Mesodermal cell (in vitro differentiated cells): ENCODE results near the gene TADA2B. TPM values are rescaled to one million over a fixed set of nuclear protein-coding genes. Genes with fewer than 3 reads are reported as not detected.

ENCODE experiments used
- H3K27ac ChIP-seq: 2 replicates; pipeline ENCODE4 v1.7.0; 2013; ENCODE audit warnings: mild to moderate bottlenecking, low read depth, low read length, moderate library complexity; ENCODE audit not compliant: severe bottlenecking
- H3K36me3 ChIP-seq: 2 replicates; pipeline ENCODE4 v1.7.1; 2013; ENCODE audit warnings: mild to moderate bottlenecking, low read length, moderate library complexity; ENCODE audit not compliant: control insufficient read depth, insufficient read depth
- H3K4me1 ChIP-seq: one replicate; pipeline ENCODE4 v1.7.1; 2013; ENCODE audit warnings: mild to moderate bottlenecking, low read length; ENCODE audit not compliant: insufficient read depth, control insufficient read depth, poor library complexity, severe bottlenecking
- H3K4me3 ChIP-seq: 2 replicates; pipeline ENCODE4 v1.7.0; 2013; ENCODE audit warnings: low read length, control low read depth, mild to moderate bottlenecking; ENCODE audit not compliant: insufficient read depth, poor library complexity, severe bottlenecking; ENCODE audit errors: extremely low read depth
- H3K9me3 ChIP-seq: 2 replicates; pipeline ENCODE4 v1.7.1; 2013; ENCODE audit warnings: mild to moderate bottlenecking, low read length, moderate library complexity; ENCODE audit not compliant: control insufficient read depth
- WGBS, 2 experiments: methylation state at CpG; one replicate each; pipeline ENCODE4 v1.1.5; 2013; ENCODE audit warnings: missing lambda C conversion rate in 2 of 2; ENCODE audit not compliant: insufficient coverage in 2 of 2; 5-methylcytosine and 5-hydroxymethylcytosine counted together
- polyA plus RNA-seq, 2 experiments: library from polyadenylated mRNA; stranded (reverse); fragments of 50-300 nt; gene quantifications; one replicate each; pipeline ENCODE4 v1.2.3, GENCODE V29; 2013

The TADA2B gene, protein sequence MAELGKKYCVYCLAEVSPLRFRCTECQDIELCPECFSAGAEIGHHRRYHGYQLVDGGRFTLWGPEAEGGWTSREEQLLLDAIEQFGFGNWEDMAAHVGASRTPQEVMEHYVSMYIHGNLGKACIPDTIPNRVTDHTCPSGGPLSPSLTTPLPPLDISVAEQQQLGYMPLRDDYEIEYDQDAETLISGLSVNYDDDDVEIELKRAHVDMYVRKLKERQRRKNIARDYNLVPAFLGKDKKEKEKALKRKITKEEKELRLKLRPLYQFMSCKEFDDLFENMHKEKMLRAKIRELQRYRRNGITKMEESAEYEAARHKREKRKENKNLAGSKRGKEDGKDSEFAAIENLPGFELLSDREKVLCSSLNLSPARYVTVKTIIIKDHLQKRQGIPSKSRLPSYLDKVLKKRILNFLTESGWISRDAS
- polyA plus RNA-seq (2013, experiment 1 of 2), result 11.6 TPM
- 11.5 TPM for polyA plus RNA-seq (2013, experiment 2 of 2)

DNA sequence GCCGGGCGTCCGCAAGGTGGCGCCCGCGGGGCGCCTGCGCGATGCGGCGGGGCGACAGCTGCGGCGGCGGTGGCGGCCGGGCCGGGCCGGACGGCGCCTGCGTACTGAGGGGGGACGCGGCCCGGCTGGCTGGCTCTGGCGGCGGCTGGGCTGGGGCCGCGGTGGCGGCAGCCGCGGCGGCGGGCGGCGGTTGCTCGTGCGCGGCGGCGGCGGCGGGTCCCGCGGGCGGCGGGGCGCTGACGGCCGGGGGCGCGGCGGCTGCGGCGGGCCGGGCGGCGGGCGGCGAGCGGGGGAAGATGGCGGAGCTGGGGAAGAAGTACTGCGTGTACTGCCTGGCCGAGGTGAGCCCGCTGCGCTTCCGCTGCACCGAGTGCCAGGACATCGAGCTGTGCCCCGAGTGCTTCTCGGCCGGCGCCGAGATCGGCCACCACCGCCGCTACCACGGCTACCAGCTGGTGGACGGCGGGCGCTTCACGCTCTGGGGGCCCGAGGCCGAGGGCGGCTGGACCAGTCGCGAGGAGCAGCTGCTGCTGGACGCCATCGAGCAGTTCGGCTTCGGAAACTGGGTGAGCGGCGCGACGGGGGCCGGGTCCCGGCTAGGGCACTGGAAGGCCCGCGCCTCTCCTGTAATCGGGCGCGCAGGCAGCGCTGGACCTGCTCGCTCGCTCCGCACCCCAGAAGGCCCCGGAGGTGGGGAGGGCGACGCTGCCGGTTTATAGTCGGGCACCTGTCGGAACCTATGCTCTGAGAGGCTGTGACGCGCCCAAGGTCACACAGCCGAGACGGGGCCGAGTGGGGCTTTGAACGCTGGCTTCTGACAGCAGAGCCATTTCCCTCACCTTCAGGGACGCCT, at the start of gene TADA2B:
Gene TADA2B, plus strand, starts transcription at position 89 of the 853 bp plus-strand sequence. Its CDS starts 208 bp downstream, at position 297.
- Histone ChIP-seq H3K4me1 (peaks cover 18% of the 10 kb centered on the region), H3K36me3 (peaks cover 18% of the 10 kb centered on the region), H3K9me3 (no peaks in the 10 kb centered on the region), H3K4me3 (peak within 1 kb of the TSS; percentile 75), H3K27ac (peak within 1 kb of the TSS; percentile 91)
- 0 to 1% methylated on average over 64 to 101 of the region's 119 CpGs for WGBS, 2 experiments

DNA sequence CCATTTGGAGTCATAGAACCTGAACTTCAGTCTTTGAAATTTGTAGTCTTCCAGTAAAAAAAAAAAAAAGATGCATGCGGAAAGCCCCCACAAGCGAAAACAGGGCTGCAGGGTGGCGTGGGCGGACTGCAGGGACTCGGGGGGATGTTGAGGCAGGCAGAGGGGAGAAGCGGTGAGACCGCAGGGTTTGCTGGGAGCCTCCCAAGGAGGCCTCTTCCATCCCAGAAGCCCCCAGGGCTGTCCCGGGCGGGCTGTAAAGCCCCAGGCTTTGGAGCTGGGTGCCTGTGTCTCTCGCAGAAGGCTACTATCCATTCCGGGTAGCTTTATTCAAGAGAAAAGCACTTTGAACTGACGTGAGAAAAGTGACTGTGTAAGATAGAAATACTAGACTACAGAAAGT, 46.7 kb upstream of the TADA2B start:
- Histone ChIP-seq H3K4me3 (no peak overlapping the region), H3K27ac (no peak overlapping the region), H3K4me1 (no peaks in the 10 kb centered on the region), H3K36me3 (peaks cover 83% of the 10 kb centered on the region), H3K9me3 (no peaks in the 10 kb centered on the region)
- 90 to 100% methylated on average over 9 to 10 of the region's 12 CpGs for WGBS, 2 experiments

DNA sequence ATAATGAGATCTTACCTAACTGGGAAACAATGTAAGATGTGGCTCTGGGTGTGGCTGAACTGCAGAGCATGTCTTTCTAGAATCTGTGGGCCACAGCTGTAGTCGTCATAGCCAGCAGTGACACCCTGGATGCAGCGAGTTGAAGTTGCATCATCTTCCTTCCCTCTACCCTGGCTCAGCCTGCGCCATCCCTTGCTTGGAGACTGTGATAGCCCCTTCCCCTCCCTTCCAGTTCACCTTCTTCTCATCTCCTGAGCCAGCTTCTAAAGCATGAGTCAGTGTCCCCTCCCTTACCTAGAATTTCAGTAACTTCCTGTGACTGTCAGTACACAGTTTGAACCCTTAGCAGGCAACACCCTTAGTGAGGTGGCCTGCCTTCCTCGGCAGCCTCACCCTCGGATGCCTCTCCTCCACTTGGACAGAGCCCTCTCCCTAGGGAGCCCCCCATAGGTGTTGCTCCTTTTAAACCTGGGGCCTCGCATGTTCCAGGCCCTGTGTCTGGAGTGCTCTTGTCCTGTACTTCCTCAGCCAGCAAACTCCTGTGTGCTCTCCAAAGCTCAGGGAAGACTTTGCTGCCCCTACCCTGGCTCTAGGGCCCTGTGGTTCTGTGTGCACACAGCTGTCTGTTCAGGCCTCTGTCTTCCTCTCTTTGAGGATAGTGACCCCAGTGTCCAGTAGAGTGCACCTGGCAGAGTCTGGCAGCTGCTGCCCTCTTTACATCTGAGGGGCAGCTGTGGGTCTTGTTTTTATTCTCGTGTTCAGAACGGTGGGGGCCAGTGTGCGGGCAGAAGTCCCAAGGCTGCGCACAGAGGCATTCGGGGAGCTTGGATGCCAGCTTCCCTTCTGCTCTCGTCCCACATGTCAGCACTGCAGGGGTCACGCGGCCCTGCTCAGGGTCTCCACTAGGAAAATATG, 43.7 kb upstream of the TADA2B start:
- Histone ChIP-seq H3K4me1 (no peaks in the 10 kb centered on the region), H3K36me3 (peaks cover 94% of the 10 kb centered on the region), H3K9me3 (no peaks in the 10 kb centered on the region), H3K4me3 (no peak overlapping the region), H3K27ac (no peak overlapping the region)
- 96 to 97% methylated on average over 14 of the region's 14 CpGs for whole genome bisulfite sequencing, 2 experiments

DNA sequence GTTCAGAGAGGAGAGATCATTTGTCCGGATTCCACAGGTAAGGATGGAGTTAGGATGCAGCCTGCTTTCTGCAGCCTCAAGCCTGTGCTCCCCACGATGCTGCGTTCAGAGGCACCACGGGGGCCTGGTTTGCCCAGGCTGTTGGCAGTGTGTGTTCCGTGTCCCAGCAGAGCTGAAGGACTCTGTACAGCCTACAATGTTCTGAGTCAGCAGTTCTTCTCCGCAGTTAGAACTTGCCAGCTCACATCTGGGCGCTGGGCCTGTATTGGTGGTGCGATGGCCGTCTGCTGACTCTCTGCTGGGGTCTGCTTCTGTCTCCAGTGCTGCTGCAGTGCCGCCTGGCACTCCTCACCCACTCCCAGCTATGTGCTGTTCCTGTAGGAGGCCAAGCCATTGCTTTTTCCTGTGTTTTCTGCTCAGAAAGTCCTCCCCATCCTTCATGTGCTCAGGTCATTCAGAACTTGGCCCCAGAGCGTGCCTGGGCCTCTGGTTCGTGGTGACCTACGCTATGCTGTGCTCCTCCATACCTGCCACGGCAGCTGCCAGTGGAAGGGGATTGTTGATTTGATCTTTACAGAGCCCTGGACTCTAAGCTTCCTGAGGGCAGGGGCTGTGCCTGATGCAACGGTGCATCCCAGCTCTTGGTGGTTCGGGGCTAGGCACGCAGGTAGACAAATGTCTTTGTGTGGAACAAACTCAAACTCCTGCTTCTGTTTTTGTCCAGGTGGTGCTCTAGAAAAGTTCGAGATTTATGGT, 42.6 kb upstream of the TADA2B start:
- Histone ChIP-seq H3K36me3 (peaks cover 91% of the 10 kb centered on the region), H3K4me1 (no peaks in the 10 kb centered on the region), H3K27ac (no peak overlapping the region), H3K9me3 (no peaks in the 10 kb centered on the region), H3K4me3 (no peak overlapping the region)
- WGBS, 2 experiments, result 97 to 99% methylated on average over 18 of the region's 18 CpGs

DNA sequence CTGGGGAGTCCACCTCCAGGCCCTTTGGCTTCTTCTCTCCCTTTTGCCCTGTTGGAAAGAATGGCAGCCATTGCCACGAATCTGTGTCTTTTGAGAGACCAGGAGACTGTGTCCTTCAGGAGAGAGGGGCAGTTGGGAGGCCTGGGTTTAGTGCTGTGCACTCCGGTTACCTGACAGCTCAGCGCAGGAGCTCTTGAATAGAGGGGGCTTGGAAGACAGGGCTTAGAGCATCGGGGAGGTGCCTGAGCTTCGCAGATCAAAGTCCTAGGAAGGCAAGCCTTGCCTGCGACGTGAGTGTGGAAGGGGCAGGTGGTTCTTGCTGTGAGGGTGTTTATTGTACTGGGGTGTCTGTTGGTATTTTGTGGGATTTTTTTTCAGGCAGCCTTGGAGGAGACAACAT, 41.9 kb upstream of the TADA2B start:
- Histone ChIP-seq H3K27ac (no peak overlapping the region), H3K4me3 (no peak overlapping the region), H3K4me1 (no peaks in the 10 kb centered on the region), H3K9me3 (no peaks in the 10 kb centered on the region), H3K36me3 (peaks cover 92% of the 10 kb centered on the region)
- 93 to 99% methylated on average over 4 to 7 of the region's 7 CpGs for WGBS, 2 experiments

DNA sequence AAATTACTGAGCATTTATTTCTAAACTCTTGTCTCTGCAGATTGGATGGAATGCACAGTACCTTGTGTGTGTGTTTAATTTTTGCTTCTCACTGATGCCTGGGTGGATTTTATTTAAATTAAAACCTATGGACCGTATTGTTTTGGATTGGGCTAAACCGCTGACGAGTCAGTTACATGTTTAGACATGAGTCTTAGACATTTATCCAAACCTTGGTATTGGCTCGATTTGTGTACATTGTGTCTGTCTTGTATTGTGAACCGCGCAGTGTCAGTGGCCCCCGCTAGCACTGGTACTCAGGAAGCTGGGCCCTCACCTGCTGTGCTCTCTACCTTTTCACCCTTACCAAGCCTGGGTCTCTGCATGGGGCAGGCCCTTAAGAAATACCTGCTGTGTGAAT, 40.8 kb upstream of the TADA2B start:
- H3K4me1 ChIP-seq, result no peaks in the 10 kb centered on the region
- no peaks in the 10 kb centered on the region for H3K9me3 ChIP-seq
- H3K4me3 ChIP-seq, result no peak overlapping the region
- WGBS, 2 experiments, result 90 to 97% methylated on average over 5 to 7 of the region's 7 CpGs
- H3K36me3 ChIP-seq, result peaks cover 92% of the 10 kb centered on the region
- no peak overlapping the region for H3K27ac ChIP-seq

DNA sequence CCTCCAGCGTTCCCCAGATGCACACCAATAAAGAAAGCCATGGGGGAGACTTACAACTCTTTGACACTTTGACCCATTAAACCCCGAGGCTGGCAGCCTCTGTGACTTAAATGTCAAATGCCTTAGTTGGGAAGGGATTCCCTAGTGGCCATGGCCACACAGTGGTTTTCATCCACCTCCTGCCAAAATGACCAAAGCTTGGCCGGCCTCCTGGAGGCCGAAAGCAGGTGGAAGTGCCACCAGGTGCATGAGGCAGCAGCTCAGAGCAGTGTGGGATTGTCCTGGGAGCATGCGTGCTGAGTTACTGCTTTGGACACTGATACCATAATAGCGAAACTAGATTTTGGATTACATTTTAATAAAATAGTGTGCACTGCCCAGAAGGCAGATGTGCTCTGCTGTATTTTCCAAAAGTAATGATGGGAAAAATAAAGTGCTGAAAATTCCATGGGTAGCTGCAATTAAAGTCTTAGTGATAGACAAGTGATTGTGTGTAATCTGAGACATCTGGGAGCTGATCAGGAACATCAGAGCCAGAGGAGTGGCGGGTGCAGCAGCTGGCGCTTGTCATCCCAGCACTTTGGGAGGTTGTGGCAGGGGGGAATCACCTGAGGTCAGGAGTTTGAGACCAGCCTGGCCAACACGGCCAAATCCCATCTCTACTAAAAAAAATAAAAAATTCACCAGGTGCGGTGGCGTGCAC, 39.8 kb upstream of the TADA2B start:
- Histone ChIP-seq H3K27ac (no peak overlapping the region), H3K4me3 (no peak overlapping the region), H3K9me3 (no peaks in the 10 kb centered on the region), H3K4me1 (no peaks in the 10 kb centered on the region), H3K36me3 (peaks cover 91% of the 10 kb centered on the region)
- WGBS, 2 experiments, result 96% methylated on average over 6 of the region's 11 CpGs

DNA sequence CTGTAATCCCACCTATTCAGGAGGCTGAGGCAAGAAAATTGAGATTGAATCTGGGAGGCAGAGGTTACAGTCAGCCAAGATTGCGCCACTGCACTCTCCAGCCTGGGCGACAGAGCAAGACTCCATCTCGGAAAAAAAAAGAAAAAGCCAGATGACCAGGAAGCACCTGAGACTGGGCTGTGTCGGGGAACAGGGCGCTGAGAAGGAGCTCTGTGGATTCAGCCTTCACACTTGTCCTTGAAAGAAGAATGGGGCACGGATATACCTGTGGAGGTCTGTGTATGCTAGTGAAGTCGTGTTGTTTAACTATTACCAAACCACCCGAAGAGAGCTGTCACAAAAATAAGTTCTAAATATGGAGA, 39.3 kb upstream of the TADA2B start:
- WGBS, 2 experiments, result 92 to 97% methylated on average over 5 to 6 of the region's 8 CpGs
- Histone ChIP-seq H3K36me3 (peaks cover 91% of the 10 kb centered on the region), H3K9me3 (no peaks in the 10 kb centered on the region), H3K4me3 (no peak overlapping the region), H3K27ac (no peak overlapping the region), H3K4me1 (no peaks in the 10 kb centered on the region)

DNA sequence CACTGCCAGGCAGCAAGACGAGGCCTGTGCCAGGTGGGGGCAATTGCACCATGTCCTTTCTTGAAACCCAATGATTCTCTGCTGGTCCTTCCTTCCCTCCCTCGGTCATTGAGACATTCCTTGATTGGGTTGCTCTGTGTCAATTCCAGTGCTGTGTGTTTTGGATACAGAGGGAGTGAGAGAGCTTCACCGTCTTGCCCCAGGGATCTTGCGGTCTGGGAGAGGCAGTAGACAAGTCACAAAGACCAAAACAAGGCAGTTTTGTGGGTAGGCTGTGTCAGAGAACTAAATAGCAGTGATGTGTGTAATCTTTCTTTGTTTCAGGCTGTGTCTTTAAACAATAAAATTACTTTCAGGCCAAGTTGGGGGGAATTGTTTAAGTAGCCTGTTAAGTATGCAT, 38.8 kb upstream of the TADA2B start:
- Histone ChIP-seq H3K9me3 (no peaks in the 10 kb centered on the region), H3K4me3 (no peak overlapping the region), H3K36me3 (peaks cover 91% of the 10 kb centered on the region), H3K27ac (no peak overlapping the region), H3K4me1 (no peaks in the 10 kb centered on the region)
- WGBS, 2 experiments, result 81 to 97% methylated on average over 3 of the region's 4 CpGs
